Stimulated activated CD8-positive, alpha-beta memory T cell treated with anti-CD3 and anti-CD28 coated beads, Interleukin-12 subunit alpha, Interleukin-12 subunit beta, amount 100 ng/mL, for 1 hour (primary cell): ENCODE data around the gene CCL4.
A peak's percentile ranks its signal among the peaks of the same experiment; 100 is the strongest.
"Not testable (repeated sequence)": the region's sequence is repeated elsewhere in the genome, so short reads cannot be mapped to it uniquely, and the experiment has no call there.

Experiments used
- DNase-seq: peaks from one replicate; pipeline ENCODE4 v3.0.0-alpha.2; 2020; ENCODE audit warnings: low read depth

The CCL4 gene

DNA sequence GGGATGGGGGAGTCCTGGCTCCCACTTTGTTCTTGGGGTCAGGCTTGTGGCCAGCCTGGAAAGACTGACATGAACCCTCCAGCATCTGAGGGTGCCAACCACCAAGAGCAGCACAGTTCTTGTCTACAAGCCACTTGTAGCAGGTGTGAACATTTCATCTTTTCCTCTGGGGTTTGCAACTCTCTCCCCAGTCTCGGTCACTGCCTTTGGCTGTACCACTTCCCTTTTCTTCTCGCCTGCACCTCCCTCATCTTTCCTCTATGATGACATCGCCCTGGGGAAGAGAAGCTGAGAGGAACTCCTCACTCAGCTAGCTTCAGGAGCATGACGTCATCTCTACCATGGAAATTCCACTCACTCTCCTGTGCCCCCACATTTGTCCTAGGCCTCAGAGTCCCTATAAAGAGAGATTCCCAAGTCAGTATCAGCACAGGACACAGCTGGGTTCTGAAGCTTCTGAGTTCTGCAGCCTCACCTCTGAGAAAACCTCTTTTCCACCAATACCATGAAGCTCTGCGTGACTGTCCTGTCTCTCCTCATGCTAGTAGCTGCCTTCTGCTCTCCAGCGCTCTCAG is at the start of gene CCL4:
Gene CCL4, plus strand, starts transcription at position 427 of the 575 bp plus-strand sequence. Its CDS starts 79 bp downstream, at position 506.
- not testable (repeated sequence) for DNase-seq

DNA sequence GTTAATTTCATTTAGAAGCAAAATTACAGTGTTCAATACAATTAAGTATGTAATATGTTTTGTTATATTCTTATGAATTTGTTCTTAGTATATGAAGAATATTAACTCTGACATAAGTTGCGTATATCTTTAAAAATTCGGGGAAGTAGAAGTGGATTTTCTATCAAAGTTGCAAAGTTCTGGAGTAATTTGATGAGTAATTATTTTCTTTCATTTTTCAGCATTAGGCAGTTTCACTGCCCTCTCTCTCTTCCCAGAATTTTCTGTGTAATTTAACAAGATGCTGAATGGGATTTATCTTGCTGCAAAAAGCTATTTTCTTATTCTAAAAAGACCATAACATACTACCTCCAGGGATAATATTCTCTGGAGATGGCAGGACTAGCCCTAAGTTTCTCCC is 48.5 kb upstream of the CCL4 start:
- no peak for DNase-seq

DNA sequence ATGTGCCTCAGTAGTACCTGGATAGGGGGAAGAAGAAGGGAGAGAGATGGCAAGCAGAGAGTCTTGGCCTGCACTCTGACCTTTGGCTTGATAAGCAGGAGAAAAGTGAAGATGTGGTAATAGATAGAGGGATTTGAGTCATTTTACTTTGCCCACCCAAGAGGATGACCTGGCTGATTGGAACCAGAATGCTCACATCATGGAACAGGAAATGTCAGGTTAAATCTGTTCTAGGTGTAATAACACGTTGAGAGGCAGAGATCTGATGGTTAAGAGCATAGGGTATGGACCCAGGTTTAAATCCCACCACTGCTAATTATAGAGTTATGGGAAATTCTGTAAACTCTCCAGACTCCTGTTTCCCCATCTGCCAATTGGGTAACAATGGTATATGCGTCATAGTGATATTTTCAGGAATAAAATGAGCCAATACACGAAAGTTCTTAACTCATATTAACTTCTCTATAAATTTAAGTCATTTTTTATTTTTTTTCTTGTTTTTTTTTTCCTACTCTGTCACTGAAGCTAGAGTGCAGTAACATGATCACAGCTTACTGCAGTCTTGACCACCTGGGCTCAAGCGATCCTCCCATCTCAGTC is 47.6 kb upstream of the CCL4 start:
- no peak for DNase-seq

DNA sequence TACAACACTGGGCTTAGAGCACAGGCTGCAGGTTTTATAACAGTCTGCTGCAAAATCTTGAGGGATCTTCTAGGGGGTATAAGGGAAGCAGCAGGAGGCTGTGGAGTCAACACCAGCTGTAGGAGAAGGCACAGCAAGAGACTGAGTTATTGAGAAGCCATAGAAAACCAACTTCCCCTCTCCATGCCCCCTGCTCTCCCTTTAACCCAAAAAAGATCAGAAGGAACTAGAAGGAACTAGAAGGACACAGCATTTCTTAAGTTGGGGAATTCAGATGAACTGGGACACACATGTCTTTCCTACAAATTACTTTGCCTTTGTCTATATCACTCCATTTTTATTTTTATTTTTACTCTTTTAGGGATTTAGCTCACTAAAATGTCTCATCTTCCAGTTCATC is 45.7 kb upstream of the CCL4 start:
- no peak for DNase-seq

DNA sequence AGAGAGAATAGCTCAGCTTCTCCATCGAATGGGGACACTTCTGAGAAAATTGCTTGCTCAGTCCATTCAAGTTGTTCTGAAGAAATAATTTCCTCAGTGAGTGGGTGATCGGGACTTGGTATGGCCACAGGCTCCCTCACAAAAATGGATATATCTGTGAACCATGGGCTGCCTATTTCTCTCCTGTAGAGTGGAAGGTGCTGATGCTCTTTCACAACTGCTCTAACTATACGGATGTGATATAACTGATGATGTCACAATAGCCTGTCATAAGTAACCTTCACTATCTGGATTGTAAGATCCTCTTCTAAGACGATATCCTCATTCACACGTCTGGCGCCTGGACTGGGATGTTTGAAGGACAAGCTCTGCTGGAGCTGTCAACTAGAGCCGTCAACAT is 44.2 kb upstream of the CCL4 start:
- no peak for DNase-seq

DNA sequence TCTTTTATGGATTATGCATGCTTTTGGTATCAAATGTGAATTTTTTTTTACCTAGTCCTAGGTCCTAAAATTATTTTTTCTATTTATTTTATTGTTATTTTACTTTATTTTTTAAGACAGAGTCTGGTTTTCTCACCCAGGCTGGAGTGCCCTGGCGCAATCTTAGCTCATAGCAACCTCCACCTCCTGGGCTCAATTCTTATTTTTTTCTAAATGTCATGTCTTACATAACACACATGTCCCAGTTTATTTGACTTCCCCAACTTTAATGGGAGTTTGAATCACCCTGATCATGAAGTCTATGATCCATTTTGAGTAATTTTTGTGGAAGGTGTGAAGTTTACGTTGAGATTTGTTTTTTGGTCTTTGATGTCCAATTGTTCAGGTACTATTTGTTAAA is 42.8 kb upstream of the CCL4 start:
- DNase-seq = no peak

DNA sequence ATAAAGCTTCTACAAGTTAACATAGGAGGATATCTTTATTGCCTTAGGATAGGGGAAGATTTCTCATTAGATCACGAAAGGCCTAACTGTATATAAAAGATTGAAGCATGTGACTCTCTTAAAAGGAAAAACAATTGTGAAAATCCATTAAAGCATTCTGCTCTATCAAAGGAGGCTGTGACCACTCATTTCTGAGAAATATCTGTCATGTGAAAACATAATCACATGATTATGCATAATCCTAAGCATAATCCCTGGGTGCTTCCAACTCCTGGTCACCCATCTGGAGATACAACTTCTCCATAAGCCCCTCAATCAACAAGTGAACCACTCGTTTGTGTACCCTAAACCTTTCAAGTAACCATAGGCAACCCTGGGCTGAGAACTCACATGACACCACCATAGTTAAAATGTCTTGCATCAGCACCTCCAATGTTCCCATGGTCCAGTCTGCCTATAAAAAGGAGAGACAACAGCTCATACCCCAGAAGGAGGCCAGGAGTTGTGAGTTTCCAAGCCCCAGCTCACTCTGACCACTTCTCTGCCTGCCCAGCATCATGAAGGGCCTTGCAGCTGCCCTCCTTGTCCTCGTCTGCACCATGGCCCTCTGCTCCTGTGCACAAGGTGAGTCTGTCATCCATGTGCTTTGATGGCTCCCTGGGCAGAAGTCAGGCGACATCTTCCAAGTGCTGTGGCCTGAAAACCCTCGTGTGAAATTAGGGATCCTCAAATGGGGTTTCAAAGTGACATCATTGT is 39.7 kb upstream of the CCL4 start, which contains the start of gene CCL18:
Gene CCL18, plus strand, starts transcription at position 487 of the 756 bp plus-strand sequence. Its CDS starts 71 bp downstream, at position 558.
- DNase-seq = no peak

DNA sequence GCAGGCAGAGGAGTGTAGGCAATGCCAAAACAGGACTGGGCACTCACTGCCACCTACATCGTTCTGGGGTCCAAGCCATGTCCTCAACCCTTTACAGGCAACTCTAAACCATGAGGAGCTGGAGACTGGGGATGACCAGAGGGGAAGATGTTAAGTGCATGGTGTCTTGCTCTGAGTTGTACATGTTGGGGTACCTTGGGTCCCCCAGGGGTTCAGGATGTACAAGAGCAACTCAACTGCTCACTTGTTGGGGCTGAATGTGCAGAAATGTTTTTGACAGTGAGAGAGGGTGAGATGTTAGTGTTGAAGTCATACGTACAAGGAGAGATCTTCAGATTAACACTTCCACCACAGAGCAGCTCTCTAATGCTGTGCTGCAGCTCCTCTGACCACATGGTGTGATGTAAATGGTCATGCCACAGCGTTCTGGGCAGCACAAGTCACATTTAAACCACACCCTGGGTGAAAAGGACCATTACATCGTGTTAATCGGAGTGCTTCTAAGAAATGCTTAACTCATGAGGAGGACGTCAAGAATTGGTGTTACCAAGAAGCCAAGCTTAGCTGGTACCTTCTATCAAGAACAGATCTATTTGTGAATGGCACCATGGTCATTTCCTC is 37.2 kb upstream of the CCL4 start:
- DNase-seq = no peak

DNA sequence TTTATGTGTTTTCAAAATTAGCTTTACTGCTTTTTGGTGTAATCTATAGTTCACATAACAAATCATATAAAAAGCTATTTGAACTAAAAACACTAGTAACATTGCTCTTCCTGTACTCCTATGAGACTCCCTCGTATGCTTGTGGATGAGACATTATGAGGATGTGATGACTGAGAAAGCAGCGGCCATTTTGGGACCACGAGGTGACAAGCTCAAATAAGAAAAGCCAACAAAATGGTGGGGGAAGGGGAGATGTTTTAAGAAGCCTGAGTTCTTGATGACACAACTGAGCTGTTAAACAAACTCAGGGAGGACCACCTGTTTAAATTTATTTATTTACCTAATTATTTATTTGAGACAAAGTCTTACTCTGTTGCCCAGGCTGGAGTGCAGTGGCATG is 35.1 kb upstream of the CCL4 start:
- no peak for DNase-seq

DNA sequence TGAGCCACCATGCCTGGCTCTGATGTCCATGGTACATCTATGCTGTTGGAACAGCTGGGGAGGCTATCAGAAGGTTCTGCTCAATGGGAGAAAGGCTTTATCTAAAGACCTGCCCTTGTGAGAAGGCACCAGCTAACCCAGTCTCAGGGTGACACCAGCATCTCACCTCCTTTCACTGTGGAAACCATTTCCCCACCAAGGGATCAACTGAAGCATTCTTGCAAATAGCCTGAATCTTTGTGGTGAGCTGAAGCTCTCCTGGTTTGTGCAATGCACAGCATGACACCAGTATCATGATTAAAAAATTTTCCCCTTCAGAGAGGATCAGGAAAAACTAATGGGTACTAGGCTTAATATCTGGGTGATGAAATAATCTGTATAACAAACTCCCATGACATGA is 34.5 kb upstream of the CCL4 start:
- DNase-seq = no peak

DNA sequence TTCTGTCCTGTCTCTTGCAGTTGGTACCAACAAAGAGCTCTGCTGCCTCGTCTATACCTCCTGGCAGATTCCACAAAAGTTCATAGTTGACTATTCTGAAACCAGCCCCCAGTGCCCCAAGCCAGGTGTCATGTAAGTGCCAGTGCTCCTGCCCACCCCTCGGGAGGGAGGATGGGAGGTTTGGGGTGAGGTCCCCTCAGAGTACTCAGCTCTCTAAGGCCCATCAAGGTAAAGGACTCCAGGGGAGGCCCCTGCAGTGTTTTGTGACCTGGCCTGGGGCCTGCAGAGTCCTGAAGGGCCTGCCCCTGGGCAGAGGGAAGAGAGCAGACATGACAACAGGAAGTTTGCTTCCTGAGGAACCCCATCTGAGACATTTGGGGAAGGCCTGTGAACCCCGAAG is 33.2 kb upstream of the CCL4 start:
- DNase-seq = no peak

DNA sequence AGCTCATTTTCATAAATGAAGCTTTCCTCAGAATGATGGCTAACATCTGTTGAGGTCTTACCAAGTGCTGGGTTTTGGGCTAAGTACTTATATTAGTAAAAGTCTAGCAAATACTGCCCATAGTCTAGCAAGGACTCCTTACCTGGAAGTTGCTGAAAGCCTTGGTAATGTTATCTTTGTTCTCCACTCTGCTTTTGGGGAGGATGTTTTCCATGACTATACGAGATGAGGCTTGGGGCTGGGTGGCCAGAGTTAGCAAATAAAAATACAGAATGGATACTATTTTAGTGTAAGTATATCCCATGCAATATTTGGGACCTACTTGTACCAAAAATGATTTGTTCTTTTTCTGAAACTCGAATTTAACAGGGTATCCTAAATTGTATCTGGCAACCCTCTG is 31.9 kb upstream of the CCL4 start:
- no peak for DNase-seq

DNA sequence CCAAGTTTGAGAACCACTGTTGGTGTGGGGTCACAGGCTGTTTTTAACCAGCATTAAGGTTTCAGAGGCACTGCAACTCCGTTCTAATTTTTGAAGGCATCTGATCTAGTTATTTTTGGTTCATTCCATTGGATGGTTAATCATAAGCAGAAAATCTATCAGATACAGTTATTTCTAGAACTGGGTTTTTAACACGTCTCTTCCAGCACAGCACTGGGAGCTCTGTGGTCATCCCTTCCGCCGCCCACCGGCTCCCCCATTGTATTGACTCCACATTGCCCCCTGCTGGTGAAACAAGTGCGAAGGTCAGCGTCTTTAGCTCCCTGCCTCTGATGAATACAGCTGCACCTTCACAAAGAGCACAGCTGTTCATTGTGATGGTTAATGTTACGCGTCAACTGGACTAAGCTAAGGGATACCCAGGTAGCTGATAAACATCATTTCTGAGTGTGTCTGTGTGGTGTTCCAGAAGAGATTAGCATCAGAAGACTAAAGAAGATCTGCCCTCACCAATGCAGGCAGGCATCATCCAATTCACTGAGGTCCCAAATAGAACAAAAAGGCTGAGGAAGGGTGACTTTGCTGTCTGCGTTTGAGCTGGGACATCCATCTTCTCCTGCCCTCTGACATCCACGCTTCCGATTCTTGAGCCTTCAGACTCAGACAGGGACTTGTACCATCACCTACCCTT is 31.1 kb upstream of the CCL4 start:
- DNase-seq = peak; percentile 35

DNA sequence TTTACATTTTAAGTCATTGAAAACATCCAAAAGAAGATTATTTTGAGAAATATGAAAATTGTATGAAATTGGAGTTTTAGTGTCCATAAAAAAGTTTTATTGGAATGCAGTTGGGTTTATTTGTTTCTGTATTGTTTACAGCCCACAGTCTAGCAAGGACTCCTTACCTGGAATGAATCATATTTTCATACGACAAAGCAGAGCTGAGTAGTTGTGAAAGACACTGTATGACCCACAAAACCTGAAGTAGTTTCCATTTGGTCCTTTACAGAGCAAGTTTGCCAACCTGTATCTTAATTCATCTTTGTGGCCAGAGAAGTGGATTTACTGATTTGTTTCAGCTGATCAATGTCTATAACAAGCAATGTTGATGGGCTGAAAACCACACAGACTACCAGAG is 29.3 kb upstream of the CCL4 start:
- no peak for DNase-seq

DNA sequence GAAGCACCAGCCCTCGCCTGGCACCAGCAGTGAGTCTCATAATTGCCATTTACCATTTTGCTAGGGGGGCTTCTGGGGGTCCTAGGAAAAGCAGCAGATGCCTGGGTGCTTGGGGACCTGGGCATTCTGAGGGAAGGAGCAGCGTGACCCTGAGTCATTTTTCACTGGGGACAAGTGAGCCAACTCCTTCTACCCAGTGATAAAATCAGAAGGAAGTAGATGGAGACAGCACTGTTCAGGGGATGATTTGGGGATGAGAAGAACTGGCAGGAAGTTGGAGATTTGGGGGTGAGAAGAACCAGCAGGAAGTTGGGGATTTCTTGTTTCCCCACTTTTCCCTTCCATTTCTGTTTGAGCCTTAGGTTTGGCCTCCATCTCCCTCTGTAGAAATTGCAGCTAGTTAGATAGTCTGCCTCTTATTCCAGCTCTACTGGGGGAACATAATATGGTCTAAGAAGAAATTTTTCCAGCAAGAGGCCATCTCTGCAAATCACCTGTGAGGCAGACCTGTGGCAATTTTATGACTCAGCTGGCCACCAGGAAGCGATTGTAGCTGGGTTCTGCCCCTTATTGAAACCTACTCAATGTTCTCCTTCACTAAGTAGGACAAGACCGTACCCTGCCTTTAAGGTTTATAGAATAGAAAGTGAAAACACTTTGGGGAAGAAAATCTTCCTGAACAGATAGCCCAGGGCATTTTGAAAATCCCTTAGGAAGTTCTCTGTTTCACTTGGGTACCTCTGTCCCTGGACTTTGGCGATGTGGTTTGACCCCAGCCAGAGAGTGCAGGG is 21.8 kb upstream of the CCL4 start:
- DNase-seq = not testable (repeated sequence)

DNA sequence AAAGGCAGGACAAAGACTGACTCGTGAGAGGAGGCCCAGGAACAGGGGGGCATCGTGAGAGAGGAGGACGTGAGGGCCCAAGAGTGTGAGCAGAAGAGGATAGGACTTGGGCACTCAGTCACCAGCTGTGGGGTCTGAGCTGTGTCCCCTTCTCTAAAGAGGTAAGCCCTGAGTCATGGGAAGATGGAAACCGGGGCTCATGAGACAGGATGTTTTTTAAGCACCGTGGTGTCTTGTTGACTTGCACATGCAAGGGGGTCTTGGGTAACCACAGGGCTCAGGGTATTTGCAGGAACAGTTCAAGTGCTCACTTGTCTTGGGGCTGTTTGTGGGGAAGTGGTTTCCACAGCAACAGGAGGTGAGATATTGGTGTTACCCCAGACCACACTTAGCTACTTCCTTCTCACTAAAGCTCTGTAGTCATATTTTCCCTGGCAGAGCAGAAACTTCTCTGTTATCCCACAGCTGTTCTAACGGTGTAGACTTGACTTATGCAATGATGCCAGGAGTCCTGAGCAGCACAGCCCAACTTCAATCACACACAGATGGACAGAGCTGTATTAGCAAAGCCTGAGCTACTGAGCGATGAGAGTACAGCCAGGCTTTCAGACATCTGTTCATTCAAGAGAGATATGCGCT is 21.0 kb upstream of the CCL4 start:
- peak; percentile 47 for DNase-seq

DNA sequence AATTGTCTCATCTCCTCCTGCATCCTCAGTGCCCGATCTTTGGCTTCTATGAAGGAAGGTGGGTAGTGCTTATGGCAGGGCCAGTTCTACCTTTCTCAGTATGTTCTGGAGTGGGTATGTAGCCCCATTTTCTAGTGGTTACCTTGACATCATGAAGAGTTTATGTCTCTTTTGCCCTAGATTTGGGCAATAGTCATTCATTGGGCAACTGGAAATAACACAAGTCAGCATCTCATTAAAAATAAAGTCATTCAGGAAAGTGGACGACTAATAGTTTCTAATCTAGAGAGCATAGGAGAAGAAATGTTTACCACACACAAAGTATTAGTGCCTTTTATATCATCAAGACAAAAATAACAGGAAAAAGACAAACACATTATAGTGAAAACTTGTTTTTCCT is 19.9 kb upstream of the CCL4 start:
- DNase-seq = not testable (repeated sequence)

DNA sequence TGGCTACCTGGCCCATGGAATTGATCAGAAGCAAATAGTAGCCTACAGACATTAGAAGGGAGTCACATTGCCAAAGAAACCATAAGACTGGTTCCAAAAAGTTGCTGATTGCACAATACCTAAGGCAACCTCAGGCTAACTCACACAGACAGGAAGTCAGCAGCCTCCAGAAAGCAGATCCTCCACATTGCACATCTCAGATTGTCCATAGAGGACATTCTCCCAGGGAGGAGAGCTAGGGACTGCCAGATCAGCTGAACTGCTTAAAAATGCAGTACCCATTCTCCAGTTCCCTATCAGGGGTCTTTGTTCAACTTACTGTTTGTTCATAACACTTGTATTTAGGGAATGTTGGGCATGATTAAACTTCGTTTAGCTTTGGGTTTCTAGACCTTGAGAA is 17.9 kb upstream of the CCL4 start:
- no peak for DNase-seq

DNA sequence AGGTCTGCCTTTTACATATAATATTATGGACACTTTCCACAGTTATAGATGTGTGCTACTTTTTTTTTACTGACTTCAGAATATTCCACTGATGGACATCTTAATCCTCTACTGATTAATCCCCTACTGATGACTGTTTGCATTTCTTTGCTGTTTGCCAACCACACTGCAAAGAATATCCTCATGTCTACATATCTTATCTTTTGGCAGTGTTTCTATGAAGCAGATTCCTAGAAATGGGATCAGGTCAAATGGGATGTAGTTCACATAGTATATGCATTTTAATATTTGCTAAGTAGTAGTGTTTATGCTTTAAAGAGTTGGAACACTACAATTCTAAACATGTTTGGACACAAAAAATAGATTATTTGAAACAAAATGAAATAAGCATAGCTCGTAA is 16.8 kb upstream of the CCL4 start:
- no peak for DNase-seq

DNA sequence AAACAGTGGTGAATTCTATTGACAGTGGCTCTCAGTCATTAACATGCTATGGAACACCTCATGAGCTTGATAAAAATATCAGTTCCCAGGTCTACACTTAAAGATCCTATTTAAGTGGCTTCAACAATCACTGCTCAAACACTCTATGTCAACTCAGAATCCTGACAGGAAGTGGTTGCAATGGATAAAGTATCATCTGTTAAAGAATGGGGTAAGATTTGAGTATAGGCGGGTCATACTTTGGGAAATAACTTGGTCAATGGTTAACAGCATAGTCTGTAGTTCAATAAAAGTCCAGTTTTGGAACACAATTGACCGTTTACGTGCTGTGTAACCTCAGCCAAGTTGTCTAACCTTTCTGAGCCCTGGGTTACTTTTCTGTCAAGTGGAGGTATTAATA is 16.2 kb upstream of the CCL4 start:
- DNase-seq = not testable (repeated sequence)
